GM11168 (cell line): ENCODE data around the gene RNF31.

Experiments
- in situ Hi-C: fragments of 300-500 bp; cut with MboI; formaldehyde crosslinking; loops from one replicate; pipeline ENCODE4 v1.12.0; 2022; ENCODE audit warnings: low sequenced_read_pairs; ENCODE audit not compliant: unreplicated experiment

The RNF31 gene

DNA sequence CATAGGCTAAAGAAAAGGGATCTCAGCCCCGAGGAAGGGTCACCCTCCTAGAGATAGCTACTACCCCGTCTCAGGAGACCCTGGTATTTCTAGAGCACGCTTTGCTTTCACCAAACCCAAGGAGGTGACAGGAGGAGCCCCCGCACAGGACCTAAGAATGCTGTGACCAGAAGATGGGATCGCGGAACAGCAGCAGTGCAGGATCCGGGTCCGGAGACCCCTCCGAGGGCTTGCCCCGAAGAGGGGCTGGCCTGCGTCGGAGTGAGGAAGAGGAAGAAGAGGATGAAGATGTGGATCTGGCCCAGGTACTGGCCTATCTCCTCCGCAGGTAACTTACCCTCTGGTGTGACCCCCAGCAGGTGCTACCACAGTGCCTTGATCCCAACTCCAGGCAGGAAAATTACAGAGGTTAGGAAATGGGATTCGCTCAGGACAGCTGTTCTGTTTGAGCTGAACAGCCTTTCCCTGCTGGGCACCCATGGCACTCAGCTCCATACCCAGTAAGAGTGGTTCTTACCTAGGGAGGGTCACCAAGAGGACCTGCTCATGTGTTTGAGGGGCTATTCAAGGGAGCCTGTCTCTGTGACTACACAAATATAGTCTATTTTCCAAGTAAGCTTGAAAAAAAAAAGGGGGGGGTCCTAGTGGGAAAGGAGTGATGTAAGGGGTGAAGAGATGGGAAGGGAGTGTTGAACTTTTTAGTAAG lies 31.7 kb upstream of the RNF31 start:
- in situ Hi-C loops, result no loop called here

GRCh38 chr14:24116128-24116814 lies 31.0 kb upstream of the RNF31 start:
- in situ Hi-C loops, result no loop called here

DNA sequence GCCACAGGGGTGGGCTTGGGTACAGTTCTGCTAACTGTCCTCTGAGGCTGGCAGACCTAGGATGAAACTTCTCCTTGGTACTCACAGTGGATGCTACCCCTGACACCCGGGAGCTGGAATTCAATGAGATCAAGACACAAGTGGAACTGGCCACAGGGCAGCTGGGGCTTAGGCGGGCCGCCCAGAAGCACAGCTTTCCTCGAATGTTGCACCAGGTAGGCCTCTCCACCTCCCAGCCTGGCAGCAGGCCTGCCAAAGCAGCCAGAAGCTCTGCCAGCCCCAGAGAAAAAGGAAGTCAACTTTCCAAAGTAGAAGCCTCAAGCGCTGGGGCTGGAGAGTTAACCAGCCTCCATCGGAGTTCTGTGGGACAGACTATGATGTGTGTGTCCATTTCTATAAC lies 30.1 kb upstream of the RNF31 start:
- in situ Hi-C loops, result no loop called here

DNA sequence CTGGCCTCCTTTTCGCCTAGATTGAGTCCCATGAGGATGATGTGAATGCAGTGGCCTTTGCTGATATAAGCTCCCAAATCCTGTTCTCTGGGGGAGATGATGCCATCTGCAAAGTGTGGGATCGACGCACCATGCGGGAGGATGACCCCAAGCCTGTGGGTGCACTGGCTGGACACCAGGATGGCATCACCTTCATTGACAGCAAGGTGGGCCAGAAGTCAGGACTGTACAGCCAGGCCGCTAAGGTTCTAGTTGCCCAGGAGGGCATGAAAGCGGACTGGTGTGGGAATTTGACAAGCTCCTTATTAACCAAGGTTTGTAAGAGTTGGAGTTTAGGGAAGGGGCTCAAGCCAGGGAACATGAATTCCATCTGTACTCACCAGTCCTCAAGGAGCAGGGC lies 27.6 kb upstream of the RNF31 start:
- in situ Hi-C loops, result no loop called here

GRCh38 chr14:24121210-24121609 lies 26.1 kb upstream of the RNF31 start:
- in situ Hi-C loops, result no loop called here

DNA sequence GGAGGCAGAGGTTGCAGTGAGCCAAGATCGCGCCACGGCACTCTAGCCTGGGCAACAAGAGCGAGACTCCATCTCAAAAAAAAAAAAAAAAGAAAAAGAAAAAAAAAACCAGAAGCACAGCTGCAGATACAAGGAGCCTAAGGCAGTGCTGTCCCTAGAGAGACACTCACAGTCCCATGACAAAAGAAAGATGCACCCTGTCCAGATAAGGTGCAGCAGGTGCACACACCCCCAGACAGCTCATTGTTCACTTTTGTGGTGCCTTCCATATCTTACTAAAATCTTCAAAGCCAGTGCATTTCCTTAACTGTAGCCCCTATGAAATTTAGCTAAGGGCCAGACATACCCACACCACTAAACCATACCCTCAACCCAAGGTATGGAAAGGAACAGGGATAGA lies 24.9 kb upstream of the RNF31 start:
- in situ Hi-C loops, result no loop called here

DNA sequence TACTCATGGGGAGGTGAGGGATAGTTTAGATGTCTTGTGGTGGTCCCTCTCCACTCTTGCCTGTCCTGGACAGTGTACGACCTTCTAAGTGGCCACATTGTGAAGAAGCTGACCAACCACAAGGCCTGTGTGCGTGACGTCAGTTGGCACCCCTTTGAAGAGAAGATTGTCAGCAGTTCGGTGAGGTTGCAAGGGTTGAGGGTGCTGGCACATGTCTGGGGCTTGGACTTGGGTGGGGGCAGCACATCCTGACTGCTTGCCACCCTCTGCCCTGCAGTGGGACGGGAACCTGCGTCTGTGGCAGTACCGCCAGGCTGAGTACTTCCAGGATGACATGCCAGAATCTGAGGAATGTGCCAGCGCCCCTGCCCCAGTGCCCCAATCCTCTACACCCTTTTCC lies 24.4 kb upstream of the RNF31 start:
- in situ Hi-C loops, result no loop called here

GRCh38 chr14:24123424-24124417 lies 23.6 kb upstream of the RNF31 start:
- in situ Hi-C loops, result no loop called here

DNA sequence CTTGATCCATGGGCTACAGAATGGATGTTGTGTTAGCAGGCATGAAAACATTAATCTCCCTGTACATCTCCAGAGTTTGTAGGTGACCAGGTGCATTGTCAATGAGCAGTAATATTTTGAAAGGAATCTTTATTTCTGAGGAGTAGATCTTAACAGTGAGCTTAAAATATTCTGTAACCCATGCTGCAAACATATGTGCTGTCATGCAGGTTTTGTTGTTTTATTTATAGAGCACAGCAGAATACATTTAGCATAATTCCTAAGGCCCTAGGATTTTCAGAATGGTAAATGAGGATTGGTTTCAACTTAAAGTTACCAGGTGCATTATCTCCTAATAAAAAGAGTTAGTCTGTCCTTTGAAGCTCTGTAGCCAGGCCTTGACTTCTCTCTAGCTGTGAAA lies 20.4 kb upstream of the RNF31 start:
- in situ Hi-C loops, result no loop called here

DNA sequence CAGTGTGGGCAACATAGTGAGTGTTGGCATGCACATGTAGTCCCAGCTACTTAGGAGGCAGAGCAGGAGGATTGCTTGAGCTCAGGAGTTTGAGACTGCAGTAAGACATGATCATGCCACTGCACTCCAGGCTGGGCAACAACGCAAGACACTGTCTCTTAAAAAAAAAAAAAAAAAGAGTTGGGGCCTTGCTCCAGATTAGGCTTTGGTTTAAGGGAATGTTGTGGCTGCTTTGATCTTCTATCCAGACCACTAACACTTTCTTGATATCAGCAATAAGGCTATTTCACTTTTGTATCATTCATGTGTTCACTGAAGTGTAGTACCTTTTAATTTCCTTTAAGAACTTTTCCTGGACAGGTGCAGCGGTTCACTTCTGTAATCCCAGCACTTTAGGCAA lies 19.6 kb upstream of the RNF31 start:
- in situ Hi-C loops, result no loop called here

GRCh38 chr14:24129410-24129998 lies 17.8 kb upstream of the RNF31 start:
- in situ Hi-C loops, result no loop called here

GRCh38 chr14:24130380-24130716 lies 16.9 kb upstream of the RNF31 start, which contains the start of gene FITM1:
FITM1 (plus strand) TSS chr14:24130659; CDS start chr14:24131564, 905 bp downstream.
- in situ Hi-C loops, result no loop called here

DNA sequence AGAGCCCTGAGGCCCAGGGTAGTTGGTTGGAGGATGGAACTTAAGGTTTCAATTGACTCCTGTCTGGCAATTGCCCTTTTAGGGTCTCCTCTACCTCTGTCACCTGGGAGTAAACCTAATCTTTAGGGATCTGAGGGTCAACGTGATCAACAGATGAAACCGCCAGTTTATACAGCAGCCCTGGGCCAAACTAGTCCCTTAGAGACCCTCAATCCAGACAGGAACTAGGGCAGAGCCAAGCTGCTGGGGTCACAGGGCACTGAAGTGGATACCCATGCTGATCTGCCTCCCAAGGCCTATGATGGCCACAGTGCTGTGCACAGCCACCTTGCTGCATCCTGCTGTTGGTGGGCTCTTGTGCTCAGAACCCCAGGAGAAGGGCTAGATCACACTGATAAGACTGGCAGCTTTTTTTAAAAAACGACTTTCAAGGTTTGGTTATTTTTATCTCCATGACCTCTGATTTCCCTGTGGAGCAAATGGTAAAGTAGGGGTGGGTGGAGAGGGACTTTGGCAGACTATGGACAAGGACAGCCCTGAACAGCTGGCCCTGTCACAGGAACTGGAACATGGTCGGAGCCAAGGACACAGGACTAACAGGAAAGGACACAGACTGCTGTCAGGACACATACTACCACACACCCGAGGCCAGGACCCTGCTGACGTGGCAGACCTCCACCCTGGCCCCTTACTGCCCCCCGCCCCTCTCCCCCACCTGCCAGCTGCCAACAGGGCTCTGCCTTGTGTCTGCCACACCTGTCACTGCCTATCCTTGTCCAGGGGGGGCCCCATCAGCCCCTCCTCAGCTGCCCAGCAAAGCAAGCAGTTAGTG lies 16.4 kb upstream of the RNF31 start:
- in situ Hi-C loops, result no loop called here

- in situ Hi-C loops, result no loop called here
Measured at GRCh38 chr14:24131549-24131966, 15.7 kb upstream of the RNF31 start.

DNA sequence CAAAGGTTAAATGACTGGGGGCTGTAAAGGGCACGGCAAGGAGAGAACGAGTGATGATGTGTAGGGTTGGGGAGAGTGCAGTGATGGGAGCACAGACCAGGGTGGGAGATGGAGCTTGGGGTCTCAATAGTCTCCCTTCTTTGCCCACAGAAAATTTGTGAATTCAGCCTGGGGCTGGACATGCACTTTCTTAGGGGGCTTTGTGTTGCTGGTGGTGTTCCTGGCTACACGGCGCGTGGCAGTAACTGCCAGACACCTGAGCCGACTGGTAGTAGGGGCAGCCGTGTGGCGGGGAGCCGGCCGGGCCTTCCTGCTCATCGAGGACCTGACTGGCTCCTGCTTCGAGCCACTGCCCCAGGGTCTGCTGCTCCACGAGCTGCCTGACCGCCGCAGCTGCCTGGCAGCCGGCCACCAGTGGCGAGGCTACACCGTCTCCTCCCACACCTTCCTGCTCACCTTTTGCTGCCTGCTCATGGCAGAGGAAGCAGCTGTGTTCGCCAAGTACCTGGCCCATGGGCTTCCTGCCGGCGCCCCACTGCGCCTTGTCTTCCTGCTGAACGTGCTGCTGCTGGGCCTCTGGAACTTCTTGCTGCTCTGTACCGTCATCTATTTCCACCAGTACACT lies 15.1 kb upstream of the RNF31 start:
- in situ Hi-C loops, result no loop called here

- in situ Hi-C loops, result no loop called here
Measured at GRCh38 chr14:24132976-24133375, 14.3 kb upstream of the RNF31 start.

DNA sequence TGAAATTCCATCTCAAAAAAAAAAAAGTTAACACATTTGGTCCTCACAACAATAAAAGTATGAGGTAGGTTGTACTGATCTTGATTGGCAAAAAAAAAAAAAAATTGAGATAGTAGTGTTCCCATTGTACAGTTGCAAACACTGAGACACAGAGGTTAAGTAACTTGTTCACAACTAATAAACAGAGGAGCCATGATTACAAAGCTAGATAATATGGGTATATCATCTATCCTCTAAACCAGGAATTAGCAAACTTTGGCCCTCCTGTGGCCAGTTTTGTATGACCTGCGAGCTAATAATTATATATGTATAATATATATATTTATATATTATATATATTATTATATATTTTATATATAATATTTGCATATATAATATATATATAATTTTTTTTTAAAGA lies 13.6 kb upstream of the RNF31 start:
- in situ Hi-C loops, result no loop called here

DNA sequence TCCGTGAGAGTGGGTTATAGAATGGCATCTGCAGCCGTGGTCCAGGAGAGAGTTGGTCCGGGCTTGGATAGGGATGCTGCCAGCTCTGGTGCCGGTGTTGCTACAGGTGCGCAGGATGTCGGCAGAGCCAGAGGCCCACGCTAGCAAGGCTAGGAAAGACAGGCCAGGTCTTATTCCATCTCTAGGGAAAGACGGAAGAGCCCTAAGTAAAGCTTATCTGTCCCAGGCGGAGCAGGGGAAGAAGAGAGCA lies 11.8 kb upstream of the RNF31 start:
- in situ Hi-C loops, result no loop called here

GRCh38 chr14:24135834-24136683 lies 11.2 kb upstream of the RNF31 start, which contains the start of gene PSME1:
PSME1 (plus strand) TSS chr14:24136194; CDS start chr14:24136263, 69 bp downstream.
- in situ Hi-C loops, result no loop called here
